NT2/D1 (cell line): ENCODE data around the gene ADGRE1.

Experiments
- DNase-seq: peaks from one replicate; pipeline ENCODE4 v3.0.0-alpha.2; 2011; ENCODE audit warnings: low read depth, low spot score
- H3K27me3 ChIP-seq: 2 replicates; pipeline ENCODE4 v1.6.0; 2011; ENCODE audit warnings: mild to moderate bottlenecking; ENCODE audit not compliant: insufficient read length, insufficient read depth
- H3K36me3 ChIP-seq: 2 replicates; pipeline ENCODE4 v1.6.1; 2011; ENCODE audit warnings: mild to moderate bottlenecking, low read length, mixed read lengths; ENCODE audit not compliant: insufficient read depth, insufficient read length
- H3K4me1 ChIP-seq: 2 replicates; pipeline ENCODE4 v1.5.1; 2011; ENCODE audit not compliant: insufficient read depth, insufficient read length
- H3K4me3 ChIP-seq: 2 replicates; pipeline ENCODE4 v1.5.1; 2011; ENCODE audit warnings: low read depth; ENCODE audit not compliant: insufficient read length
- H3K9ac ChIP-seq: 2 replicates; pipeline ENCODE4 v1.6.0; 2011; ENCODE audit warnings: low read depth; ENCODE audit not compliant: insufficient read length
- H3K9me3 ChIP-seq: 2 replicates; pipeline ENCODE4 v1.5.1; 2011; ENCODE audit warnings: mild to moderate bottlenecking, low read length; ENCODE audit not compliant: insufficient read depth
- SUZ12 ChIP-seq: IDR thresholded peaks from 2 replicates; pipeline ENCODE4 v1.6.1; 2011; ENCODE audit not compliant: insufficient read length, insufficient read depth; ENCODE audit errors: extremely low read depth
- YY1 ChIP-seq: IDR thresholded peaks from 2 replicates; pipeline ENCODE4 v1.6.1; 2011; ENCODE audit not compliant: insufficient read length, insufficient read depth
- ZNF274 ChIP-seq: IDR thresholded peaks from 2 replicates; pipeline ENCODE4 v1.6.1; 2011; ENCODE audit warnings: mild to moderate bottlenecking, low read depth, low read length

The ADGRE1 gene

DNA sequence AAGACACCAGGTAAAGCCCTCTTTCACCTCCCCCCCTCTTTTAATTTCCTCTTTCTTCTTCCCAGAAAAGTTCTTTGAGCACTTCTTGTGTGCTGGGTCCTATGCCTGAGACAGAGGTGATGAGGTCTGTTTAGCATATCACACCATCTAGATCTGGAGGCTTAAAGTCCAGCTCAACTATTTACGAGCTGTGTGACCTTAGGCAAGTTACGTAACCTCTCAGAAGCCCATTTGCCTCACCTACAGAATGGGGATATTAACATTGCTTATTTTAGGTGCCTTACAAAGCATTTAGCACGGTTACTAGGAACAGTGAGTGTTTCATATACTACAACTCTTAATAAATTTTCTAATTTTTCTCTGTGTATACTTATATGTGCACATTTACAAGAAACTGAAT, 47.7 kb downstream of the ADGRE1 start:
- Histone ChIP-seq H3K36me3 (no peaks in the 10 kb centered on the region), H3K9me3 (peaks cover 3% of the 10 kb centered on the region; the same call in 1 of the 2 replicates), H3K9ac (no peak overlapping the region), H3K4me3 (no peak overlapping the region), H3K27me3 (no peaks in the 10 kb centered on the region), H3K4me1 (no peaks in the 10 kb centered on the region)
- no peak for DNase-seq
- TF ChIP-seq SUZ12 (no peak), YY1 (no peak), ZNF274 (no peak)

DNA sequence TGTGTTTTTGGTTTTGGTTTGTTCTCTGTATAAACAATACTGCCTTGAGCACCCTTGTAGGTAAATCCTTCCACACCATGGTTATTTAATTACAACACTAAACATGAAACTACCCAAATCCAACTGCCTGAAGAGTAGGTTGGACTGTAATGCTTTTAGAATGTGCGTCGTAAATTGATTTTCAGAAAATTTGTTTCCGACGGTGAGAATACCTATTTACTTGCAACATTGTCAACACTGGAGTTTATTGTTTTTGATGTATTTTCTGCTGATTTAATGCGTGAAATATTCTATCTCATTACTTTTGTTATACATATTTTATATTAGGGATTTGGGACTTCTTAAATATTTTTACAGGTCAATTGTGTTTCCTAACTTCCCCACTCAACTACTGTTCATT, 48.2 kb downstream of the ADGRE1 start:
- TF ChIP-seq YY1 (no peak), SUZ12 (no peak), ZNF274 (no peak)
- H3K36me3 ChIP-seq, result no peaks in the 10 kb centered on the region
- no peak overlapping the region for H3K4me3 ChIP-seq
- no peaks in the 10 kb centered on the region; the same call in 1 of the 2 replicates for H3K9me3 ChIP-seq
- H3K27me3 ChIP-seq, result no peaks in the 10 kb centered on the region
- no peak overlapping the region for H3K9ac ChIP-seq
- no peak for DNase-seq
- no peaks in the 10 kb centered on the region for H3K4me1 ChIP-seq

- no peaks in the 10 kb centered on the region for H3K27me3 ChIP-seq
- no peaks in the 10 kb centered on the region for H3K9me3 ChIP-seq
- H3K4me1 ChIP-seq, result no peaks in the 10 kb centered on the region
- no peak overlapping the region for H3K4me3 ChIP-seq
- no peaks in the 10 kb centered on the region for H3K36me3 ChIP-seq
- H3K9ac ChIP-seq, result no peak overlapping the region
- TF ChIP-seq SUZ12 (no peak), ZNF274 (no peak), YY1 (no peak)
- no peak for DNase-seq
Measured at GRCh38 chr19:6945733-6946132, 58.4 kb downstream of the ADGRE1 start.

DNA sequence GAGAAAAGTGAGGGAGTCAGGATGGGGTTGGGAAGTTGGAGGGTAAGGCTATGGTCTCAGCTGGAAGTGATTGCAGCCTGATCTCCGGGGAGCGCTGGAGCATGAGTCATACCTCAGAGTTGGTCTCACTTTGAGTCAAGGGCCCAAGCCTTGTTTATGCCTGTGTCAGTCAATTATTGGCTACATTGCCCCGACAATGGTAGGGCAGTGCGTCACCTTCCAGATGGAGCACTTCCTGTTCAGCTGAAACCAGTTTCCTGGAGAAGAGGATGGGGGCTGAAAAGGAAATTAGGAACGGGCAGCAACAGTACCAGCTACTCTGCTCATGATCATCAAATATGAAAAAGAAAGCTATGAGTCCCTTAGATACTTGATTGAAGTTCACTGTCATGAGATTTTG, 60.4 kb downstream of the ADGRE1 start:
- DNase-seq, result no peak
- no peak overlapping the region for H3K9ac ChIP-seq
- no peaks in the 10 kb centered on the region for H3K27me3 ChIP-seq
- TF ChIP-seq ZNF274 (no peak), SUZ12 (no peak), YY1 (no peak)
- no peak overlapping the region for H3K4me3 ChIP-seq
- H3K9me3 ChIP-seq, result no peaks in the 10 kb centered on the region
- H3K36me3 ChIP-seq, result no peaks in the 10 kb centered on the region
- H3K4me1 ChIP-seq, result no peaks in the 10 kb centered on the region

GRCh38 chr19:6948884-6949283, 61.5 kb downstream of the ADGRE1 start:
- no peaks in the 10 kb centered on the region for H3K36me3 ChIP-seq
- no peak overlapping the region for H3K4me3 ChIP-seq
- H3K9me3 ChIP-seq, result no peaks in the 10 kb centered on the region
- no peak for DNase-seq
- TF ChIP-seq ZNF274, result no peak
- TF ChIP-seq YY1, result no peak
- no peak for TF ChIP-seq SUZ12
- no peaks in the 10 kb centered on the region for H3K4me1 ChIP-seq
- H3K27me3 ChIP-seq, result no peaks in the 10 kb centered on the region
- H3K9ac ChIP-seq, result no peak overlapping the region

GRCh38 chr19:6952956-6953355, 65.6 kb downstream of the ADGRE1 start:
- Histone ChIP-seq H3K4me1 (no peaks in the 10 kb centered on the region), H3K27me3 (peaks cover 11% of the 10 kb centered on the region), H3K36me3 (no peaks in the 10 kb centered on the region), H3K4me3 (no peak overlapping the region), H3K9ac (no peak overlapping the region), H3K9me3 (no peaks in the 10 kb centered on the region)
- no peak for DNase-seq
- TF ChIP-seq ZNF274, result no peak
- TF ChIP-seq YY1, result no peak
- no peak for TF ChIP-seq SUZ12

GRCh38 chr19:6955082-6955481, 67.7 kb downstream of the ADGRE1 start:
- no peak for TF ChIP-seq ZNF274
- TF ChIP-seq YY1, result no peak
- TF ChIP-seq SUZ12, result no peak
- Histone ChIP-seq H3K36me3 (no peaks in the 10 kb centered on the region), H3K9ac (no peak overlapping the region), H3K27me3 (peaks cover 11% of the 10 kb centered on the region), H3K4me3 (no peak overlapping the region), H3K9me3 (no peaks in the 10 kb centered on the region), H3K4me1 (no peaks in the 10 kb centered on the region)
- no peak for DNase-seq
